Limb (tissue), 2 donors: ENCODE data around the gene SUPT5H.

Experiments used
- DNase-seq, 2 donors: peaks; one replicate each; pipeline ENCODE4 v3.0.0-alpha.2; 2016; ENCODE audit errors: extremely low spot score in 2 of 2

Gene SUPT5H

DNA sequence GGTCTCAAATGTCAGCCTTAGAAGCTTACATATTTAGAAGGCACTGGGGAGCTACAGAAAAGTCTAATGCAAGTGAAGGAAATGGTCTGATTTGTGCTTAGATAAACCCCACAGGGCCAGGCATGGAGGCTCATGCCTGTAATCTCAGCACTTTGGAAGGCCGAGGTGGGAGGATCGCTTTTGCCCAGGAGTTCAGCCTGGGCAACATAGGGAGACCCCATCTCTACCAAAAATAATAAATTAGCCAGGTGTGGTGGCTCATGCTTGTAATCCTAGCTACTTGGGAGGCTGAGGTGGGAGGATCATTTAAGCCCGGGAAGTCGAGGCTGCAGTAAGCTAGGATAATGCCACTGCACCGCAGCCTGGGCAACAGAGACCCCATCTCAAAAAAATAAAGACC lies 50.7 kb downstream of the SUPT5H start:
- no peak for DNase-seq

DNA sequence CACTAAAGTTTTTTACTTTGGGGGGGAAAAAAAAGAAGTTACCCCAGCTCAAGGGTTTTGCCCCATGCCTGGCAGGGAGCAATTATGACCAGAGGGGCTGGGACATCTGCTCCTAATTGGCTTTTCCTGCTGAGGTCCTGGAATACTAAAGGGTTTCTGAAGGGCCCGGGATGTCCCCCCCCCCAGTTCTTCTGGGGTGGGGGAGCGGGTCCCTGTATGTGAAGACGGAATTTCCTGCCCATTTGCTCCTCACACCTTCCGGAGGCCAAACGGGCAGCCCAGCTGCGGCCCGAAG lies 52.3 kb downstream of the SUPT5H start:
- DNase-seq, result no peak

DNA sequence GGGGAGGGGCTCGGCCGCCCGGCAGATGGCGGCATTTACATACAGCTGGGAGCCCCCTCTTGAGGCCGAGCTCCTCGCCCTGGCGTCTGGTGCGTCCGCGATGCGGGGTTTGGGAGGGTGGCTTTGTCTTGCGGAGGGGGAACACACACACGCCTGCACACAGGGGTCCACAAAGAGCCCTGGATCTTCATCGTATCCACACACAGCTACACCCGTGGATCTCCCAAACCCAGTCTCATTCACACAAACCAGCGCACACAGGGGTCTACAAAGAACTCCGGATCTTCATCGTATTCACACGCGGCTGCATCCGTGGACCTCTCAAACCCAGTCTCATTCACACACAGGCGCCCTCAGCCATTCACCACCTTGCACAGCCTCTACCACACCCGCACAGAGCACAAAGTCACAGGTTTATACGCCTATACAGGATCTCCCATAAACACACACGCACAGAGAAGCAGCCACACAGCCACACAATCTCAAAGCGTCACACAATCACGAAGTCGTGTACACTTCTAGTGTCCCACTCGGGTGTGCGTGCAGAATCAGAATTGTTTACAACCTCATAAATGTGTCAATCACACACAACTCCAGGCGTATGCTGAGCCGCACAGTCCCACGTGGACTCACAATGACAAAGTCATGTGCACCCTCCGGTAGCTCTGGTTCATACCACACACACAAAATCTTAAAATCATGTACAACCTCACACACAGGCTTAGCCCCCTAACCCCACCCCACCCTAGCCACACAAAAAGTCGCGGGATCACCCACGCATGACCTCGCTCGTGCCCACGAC lies 52.8 kb downstream of the SUPT5H start:
- peak; percentile 28 to 78 for DNase-seq

GRCh38 chr19:39498798-39499642 lies 53.6 kb downstream of the SUPT5H start, which contains the start of gene DLL3:
TSS of gene DLL3 (plus strand) at chr19:39498947. CDS start at chr19:39498975, 28 bp downstream.
- peak in 1 of 2 donors; percentile 71 for DNase-seq

GRCh38 chr19:39499932-39500331 lies 54.5 kb downstream of the SUPT5H start:
- DNase-seq, result no peak

DNA sequence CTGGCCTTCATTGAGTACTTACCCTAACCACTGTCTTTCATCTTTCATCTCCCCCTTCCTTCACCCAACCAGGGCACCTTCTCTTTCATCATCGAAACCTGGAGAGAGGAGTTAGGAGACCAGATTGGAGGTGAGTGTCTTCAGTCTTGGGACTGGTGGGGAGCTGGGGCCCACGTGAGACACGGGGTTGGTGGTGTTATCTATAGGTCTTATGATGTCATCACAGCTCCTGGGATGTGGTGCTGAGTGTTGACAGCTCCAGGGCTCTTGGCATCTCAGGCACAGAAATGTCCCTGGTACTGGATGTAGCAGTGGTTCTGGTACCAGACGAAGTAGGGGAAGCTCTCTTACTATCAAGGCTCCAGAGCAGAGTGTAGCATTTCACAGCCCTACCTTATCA lies 55.2 kb downstream of the SUPT5H start:
- DNase-seq, result no peak

GRCh38 chr19:39501340-39501739 lies 56.0 kb downstream of the SUPT5H start:
- no peak for DNase-seq

DNA sequence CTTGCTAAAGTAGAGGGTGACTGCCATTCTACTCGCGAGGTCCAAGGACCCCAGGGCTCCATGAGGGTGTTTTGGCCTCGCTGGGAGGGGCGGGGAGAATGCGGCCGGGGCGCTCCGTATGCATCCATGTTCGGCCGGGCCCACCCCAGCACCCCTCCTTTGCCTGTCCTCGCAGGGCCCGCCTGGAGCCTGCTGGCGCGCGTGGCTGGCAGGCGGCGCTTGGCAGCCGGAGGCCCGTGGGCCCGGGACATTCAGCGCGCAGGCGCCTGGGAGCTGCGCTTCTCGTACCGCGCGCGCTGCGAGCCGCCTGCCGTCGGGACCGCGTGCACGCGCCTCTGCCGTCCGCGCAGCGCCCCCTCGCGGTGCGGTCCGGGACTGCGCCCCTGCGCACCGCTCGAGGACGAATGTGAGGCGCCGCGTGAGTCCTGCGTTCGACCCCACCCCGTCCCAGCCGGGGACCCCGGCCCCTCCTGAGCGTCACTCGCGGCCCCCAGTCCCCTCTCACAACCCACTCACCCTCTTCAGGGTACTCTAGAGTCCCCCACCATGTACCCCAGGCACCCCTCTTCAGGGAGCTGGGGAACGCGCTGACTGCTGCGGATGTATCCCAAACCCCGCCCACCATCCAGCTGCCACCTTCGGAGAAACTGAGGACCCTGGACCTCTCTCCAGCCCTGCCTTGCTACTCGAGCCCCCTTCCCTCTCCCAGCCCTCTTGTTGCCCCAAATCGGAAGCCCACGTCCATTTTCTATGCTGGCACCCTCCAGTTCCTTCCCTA lies 57.4 kb downstream of the SUPT5H start:
- peak; percentile 65 to 81 for DNase-seq

DNA sequence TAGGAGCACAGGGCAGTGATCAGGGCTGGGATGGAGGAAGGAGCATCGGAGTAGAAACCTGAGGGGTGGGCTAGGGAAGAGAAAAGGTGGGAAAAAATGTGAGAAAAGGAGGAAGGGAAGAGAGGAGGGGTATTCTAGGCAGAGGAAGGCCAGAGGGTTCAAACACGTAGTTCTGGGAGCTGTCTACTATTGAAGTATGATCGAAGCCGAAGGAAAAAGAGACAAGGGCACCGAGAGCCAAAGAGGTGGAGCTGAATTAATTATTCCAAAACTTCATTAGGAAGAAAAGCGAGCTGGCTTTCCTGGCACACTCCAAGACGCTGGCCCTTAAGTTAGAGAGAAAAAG lies 61.2 kb downstream of the SUPT5H start:
- DNase-seq, result no peak

DNA sequence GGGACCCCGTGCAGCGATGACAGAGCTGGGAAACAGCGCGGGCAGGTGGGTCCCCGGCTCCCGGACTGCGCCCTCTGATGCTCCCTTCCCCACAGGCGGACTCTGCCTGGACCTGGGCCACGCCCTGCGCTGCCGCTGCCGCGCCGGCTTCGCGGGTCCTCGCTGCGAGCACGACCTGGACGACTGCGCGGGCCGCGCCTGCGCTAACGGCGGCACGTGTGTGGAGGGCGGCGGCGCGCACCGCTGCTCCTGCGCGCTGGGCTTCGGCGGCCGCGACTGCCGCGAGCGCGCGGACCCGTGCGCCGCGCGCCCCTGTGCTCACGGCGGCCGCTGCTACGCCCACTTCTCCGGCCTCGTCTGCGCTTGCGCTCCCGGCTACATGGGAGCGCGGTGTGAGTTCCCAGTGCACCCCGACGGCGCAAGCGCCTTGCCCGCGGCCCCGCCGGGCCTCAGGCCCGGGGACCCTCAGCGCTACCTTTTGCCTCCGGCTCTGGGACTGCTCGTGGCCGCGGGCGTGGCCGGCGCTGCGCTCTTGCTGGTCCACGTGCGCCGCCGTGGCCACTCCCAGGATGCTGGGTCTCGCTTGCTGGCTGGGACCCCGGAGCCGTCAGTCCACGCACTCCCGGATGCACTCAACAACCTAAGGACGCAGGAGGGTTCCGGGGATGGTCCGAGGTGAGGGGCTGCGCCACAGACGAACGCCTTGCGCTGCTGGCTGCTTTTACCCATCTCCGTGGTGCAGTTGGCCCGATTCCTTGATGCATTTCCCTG lies 61.7 kb downstream of the SUPT5H start:
- DNase-seq, result peak; percentile 69 to 82

DNA sequence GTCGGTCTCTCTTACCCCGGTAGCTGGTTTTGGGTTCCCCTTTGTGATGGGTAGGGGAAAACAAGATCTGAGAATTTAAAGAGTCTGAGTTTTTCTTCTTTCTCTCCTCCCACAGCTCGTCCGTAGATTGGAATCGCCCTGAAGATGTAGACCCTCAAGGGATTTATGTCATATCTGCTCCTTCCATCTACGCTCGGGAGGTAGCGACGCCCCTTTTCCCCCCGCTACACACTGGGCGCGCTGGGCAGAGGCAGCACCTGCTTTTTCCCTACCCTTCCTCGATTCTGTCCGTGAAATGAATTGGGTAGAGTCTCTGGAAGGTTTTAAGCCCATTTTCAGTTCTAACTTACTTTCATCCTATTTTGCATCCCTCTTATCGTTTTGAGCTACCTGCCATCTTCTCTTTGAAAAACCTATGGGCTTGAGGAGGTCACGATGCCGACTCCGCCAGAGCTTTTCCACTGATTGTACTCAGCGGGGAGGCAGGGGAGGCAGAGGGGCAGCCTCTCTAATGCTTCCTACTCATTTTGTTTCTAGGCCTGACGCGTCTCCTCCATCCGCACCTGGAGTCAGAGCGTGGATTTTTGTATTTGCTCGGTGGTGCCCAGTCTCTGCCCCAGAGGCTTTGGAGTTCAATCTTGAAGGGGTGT lies 62.5 kb downstream of the SUPT5H start:
- no peak for DNase-seq

DNA sequence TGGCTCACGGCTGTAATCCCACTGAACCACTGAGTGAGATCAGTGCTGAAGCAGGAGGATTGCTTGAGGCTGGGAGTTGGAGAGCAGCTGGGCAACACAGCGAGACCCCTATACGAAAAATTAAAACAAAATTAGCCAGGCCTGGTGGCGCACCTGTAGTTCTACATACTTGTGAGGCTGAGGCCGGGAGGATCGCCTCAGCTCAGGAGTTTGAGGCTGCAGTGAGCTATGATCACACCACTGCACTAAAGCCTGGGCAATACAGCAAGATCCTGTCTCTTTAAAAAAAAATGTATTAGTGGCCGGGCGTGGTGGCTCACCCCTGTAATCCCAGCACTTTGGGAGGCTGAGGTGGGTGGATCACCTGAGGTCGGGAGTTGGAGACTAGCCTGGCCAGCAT lies 63.2 kb downstream of the SUPT5H start:
- no peak for DNase-seq

DNA sequence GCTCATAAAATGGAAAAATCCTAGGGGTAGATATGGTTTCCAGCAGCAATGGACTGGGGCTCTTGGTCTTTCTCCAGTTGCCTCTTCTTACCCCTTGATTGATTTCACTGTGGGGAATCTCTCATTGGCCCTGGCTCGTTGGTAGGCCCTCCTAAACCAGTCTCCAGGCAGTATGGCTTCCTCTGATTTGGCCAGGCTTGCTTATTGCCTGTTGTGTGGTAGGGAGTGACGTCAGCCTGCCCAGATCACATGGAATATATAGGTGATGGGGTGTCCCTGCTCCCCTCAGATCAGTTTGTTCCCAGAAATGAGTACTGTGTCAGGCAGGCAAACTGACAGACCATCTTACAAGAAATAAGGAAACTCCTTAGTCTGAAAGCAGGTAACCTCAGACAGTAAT lies 63.9 kb downstream of the SUPT5H start:
- DNase-seq, result no peak

DNA sequence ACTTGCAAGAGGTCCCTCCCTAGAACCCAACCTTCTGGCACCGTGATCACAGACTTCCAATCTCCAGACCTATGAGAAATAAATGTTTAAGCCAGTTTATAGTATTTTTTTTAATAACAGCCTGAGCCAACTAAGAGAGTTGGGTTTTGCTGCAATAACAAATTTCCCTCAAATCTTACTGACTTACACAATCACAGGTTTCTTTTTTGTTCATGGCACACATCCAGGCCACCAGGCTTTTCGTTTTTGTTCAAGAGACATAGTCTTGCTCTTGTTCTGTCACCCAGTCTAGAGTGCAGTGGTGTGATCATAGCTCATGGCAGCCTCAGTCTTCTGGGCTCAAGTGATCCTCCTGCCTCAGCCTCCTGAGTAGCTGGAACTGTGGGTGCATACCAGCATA lies 67.6 kb downstream of the SUPT5H start:
- DNase-seq, result no peak

GRCh38 chr19:39514840-39515550 lies 69.6 kb downstream of the SUPT5H start, which contains the start of gene SELENOV:
TSS of gene SELENOV (plus strand) at chr19:39515139. CDS start at chr19:39515213, 74 bp downstream.
- DNase-seq, result peak in 1 of 2 donors; percentile 69

DNA sequence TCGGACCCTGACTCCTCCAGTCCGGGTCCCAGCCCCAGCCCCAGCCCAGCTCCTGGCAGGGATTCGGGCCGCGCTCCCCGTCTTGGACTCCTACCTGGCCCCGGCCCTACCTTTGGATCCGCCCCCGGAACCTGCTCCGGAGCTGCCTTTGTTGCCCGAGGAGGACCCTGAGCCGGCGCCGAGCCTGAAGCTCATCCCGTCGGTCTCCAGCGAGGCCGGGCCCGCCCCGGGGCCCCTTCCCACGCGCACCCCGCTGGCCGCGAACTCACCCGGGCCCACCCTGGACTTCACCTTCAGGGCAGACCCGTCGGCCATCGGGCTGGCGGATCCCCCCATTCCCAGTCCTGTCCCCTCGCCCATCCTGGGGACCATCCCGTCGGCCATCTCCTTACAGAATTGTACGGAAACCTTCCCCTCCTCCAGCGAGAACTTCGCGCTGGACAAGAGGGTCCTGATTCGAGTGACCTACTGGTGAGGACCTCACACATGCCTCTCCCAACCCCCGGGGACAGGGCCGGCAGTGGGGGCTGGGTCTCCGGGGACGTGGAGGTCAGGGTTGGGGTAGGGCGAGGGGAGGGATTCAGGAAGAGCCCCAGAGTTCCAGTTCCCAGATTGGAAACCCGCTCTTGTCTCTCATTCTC lies 70.3 kb downstream of the SUPT5H start:
- DNase-seq, result no peak

DNA sequence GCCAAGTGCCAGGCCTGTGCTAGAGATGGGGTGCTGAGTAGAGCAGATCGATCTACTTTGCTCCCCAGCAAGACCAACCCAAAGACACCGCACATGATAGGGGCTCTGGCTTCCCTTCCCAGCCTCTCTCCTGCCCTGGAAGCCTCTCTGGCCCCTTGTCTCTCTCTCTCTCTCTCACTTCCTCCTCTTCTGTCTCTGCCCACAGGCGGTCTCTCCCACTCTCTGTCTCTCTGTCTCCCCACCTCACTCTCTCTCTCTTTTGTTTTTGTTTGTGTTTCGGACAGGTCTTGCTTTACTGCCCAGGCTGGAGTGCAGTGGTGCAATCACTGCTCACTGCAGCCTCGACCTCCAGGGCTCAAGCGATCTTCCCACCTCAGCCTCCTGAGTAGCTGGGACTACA lies 70.9 kb downstream of the SUPT5H start:
- no peak for DNase-seq

- DNase-seq, result no peak
Measured at GRCh38 chr19:39517432-39517831, 72.0 kb downstream of the SUPT5H start.

- DNase-seq, result no peak
Measured at GRCh38 chr19:39518458-39518857, 73.1 kb downstream of the SUPT5H start.

DNA sequence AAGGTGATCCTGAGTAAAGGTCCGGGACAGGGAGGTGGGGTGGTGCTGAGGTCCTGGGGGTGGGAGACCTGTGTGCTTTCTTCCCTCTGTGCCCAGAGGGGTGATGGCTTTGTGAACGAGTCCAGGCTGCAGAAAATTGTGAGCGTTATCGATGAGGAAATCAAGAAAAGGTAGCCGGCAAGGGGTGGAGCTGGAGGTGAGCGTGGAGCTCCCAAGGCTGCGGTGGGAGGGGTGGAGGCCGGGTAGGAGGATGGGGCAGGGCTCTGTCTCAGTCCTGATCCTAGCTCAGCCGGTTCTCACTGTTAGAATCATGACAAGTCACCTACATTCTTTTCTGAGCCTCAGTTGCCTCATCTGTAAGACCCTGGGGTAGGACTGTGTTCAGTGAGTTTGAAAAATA lies 73.6 kb downstream of the SUPT5H start:
- DNase-seq, result no peak
